GM18498 (cell line): ENCODE results near the gene CMKLR1.

ENCODE experiments used
- ATAC-seq: cut with Tn5 transposase; IDR thresholded peaks from one replicate; pipeline ENCODE4 v1.9.1; 2021; ENCODE audit warnings: mild to moderate bottlenecking, moderate library complexity; ENCODE audit not compliant: unreplicated experiment

The CMKLR1 gene

DNA sequence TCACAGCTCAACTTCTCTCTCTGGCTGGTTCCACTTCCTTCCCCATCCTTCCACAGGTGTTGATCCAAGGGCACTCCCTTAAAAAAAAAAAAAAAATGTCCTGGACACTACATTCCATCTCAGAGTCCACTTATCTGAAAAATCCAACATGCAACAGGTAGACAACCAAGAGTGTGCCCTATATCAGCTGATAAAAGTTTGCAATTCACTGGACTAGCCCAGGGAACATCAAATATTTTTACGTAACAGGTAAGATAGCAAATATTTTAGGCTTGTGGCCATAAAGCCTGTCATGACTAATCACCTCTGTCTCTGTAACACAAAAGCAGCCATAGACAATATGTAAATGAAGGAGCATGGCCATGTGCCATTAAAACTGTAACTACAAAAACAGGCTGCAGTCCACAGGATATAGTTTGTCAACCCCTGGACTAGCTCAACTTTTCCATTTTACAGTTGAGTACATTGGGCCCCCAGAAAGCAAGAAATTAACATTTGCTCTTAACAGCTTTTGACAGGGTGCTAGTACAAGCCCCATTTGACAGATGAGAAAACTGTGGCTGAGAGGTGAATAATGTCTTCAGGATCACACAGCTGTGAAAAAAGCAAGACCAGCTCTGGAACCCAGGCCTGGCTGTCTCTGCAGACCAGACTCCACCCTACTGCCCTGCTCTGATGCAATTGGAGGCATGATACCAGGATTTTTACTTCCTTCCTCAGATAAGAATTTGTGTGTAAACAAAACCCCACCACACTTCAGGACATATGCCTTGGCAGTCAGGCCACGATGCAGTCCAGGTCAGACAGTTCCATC, 68.9 kb downstream of the CMKLR1 start:
- no peak for ATAC-seq

DNA sequence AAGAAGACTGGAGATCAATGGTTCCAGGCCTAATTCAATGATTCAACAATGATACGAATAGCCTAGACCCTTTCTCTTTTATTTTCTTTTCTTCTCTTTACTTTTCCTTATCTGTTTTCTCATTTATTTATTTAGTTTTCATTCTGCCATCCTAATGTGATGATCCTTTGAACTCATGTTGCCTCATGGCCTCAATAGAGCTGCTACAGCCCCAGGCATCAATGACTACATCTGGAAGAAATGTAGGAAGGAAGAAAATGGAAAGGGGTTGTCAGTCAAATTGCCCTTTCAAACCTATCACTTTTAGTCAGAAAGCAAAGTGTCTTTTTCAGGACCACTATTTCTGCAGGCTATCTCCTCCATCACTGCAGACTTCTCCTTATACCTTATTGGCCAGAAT, 69.9 kb downstream of the CMKLR1 start:
- no peak for ATAC-seq

DNA sequence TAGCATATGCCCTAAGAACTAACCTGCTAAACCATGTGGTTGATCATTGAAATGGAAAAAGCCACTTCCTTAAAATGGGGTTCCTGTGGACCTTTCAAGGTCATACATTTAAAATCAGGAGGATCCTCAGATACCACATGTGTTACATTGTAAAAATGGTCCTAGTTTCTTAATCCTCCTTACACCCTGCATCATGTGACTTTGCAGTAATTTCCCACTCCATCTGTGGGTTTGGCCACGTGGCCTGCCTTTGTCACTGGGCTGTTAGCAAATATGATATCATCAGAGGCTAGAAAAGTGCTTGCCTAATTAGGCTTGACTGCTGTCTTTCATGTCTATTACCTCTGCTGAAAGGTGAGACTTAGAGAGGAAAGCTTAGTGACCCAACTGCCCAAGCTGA, 70.7 kb downstream of the CMKLR1 start:
- ATAC-seq, result no peak

DNA sequence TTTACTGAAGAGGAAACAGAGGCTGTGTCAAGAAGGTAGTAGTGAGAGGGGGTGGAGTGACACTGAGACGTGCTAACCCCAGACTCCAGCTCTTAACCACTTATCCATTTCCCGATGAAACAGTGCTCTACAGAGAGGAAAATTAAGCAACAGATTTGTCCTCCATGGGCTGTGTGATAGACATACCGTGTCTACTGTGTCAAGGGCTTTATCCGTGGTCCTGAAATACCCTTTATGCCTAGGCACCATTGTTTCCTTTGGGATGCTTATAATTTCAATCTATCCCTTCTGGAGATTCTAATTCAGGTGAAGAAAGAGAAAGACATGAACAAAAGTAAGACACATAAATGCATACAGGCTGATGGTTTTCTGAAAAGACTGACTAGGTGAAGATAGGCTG, 71.7 kb downstream of the CMKLR1 start:
- no peak for ATAC-seq

DNA sequence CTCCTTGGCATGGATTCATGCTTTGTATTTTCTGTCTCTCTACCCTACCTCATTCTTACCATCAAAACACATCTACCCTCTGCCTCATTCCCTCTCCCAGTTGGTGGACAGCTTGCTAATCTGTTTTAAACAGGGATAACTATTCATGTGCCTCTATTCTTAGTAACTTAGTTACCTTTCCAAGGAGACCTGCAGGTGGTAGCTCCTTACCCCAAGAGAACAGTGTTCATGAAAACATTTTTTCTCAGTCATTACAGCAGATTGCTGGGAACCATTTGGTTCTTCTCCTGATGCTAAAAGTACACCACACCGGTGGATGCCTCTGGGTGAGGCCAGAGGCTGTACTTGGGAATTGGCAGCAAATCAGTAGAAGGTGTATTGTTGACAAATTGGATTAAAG, 73.0 kb downstream of the CMKLR1 start:
- no peak for ATAC-seq

DNA sequence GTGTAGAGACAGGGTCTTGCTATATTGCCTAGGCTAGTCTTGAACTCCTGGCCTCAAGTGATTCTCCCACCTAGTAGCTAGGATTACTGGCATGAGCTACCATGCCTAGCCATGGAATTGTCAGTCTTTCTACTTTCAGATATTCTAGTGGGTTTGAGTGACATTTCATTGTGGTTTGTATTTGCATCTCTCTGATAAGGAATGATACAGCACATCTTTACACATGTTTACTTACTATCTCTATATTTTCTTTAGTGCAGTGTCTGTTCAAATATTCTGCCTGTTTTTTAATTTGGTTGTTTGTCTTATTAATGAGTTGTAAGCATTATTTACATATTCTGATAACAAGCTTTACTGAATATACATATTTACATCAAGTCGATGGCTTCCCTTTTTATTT, 73.6 kb downstream of the CMKLR1 start:
- no peak for ATAC-seq

DNA sequence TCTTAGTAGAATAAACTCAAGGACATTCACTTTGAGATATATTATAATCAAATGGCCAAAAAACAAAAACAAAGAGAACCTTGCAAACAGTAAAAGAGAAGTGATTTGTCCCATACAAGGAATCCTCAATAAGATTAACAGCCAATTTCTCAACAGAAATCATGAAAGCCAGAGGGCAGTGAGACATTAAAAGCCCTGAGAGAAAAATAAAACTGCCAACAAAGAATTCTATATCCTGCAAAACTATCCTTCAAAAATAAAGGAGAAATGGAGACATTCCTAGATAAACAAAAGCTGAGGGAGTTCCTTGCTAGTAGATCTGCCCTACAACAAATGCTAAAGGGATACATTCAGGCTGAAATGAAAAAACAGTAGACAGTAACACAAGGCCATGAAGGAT, 78.1 kb downstream of the CMKLR1 start:
- no peak for ATAC-seq

DNA sequence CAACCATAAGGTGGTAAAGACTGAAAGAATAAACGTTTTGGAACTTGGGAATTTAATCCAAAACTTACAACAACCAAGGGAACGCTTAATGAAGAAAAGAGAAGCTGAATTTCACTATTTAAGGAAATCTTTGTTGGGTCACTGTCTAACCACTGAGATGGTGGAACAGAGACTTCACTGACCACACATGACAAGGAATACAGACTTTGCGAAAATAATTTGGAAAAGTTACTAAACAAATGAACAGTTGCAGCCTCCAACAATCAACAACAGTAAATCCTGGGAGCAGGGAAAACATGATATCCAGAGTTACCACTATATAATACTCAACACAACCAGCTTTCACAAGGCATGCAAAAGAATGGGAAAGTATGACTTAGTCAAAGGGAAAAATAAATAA, 79.1 kb downstream of the CMKLR1 start:
- no peak for ATAC-seq

DNA sequence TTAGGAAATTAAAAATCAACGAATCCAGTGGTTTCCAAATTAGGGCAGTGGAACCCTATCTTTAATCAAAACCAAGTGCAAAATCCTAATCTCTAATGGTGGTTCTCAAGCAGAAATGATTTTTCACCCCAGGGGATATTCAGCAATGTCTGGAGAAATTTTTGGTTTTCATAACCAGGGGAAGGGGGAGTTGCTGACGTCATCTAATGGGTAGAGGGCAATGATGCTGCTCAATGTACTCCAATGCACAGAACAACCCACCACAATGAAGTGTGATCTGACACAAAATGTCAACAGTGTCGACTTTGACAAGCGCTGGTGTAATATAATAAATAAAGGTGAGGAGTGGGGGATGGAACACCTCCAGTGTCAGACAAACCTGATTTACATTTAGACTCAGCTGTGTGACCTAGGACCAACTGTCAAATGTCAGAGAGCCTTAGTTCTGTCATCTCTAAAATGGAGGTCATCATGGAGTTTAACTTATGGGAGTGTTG, 81.5 kb downstream of the CMKLR1 start:
- no peak for ATAC-seq

DNA sequence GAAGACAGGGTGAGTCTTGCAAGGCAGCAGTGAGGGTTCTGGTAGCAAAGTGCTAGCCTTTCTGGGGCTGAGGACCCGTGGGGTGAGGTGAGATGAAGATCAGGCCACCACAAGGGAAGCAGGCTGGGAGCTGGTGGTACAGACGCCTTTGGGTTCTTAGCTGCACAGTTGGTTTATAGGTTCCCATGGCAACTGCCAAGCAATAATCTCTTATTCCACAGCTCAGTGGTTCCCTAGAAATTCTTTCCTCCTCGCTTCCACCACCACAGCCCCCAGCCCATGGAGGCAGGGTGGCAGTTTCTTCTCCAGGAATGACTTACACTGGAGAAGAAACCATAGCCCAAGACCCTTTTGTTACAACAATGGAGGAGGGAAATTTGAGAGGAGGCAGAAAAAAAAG, 82.1 kb downstream of the CMKLR1 start:
- no peak for ATAC-seq

DNA sequence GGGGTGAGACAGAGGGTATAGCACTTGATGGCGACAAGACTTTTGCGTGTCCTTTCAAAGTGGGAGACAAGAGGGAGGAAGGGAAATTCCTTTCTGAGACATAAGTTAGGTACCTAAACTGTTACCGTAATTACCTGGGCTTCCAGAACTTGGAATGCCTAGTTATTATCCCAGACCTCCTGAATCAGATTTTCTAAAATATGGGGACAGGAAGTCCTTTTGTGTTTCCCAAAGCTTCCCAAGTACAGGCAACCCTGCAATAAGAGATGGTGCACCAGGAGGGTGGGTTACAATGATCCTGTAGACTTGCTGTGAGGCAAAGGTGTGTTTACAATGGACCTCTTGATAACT, 83.9 kb downstream of the CMKLR1 start:
- ATAC-seq, result no peak

DNA sequence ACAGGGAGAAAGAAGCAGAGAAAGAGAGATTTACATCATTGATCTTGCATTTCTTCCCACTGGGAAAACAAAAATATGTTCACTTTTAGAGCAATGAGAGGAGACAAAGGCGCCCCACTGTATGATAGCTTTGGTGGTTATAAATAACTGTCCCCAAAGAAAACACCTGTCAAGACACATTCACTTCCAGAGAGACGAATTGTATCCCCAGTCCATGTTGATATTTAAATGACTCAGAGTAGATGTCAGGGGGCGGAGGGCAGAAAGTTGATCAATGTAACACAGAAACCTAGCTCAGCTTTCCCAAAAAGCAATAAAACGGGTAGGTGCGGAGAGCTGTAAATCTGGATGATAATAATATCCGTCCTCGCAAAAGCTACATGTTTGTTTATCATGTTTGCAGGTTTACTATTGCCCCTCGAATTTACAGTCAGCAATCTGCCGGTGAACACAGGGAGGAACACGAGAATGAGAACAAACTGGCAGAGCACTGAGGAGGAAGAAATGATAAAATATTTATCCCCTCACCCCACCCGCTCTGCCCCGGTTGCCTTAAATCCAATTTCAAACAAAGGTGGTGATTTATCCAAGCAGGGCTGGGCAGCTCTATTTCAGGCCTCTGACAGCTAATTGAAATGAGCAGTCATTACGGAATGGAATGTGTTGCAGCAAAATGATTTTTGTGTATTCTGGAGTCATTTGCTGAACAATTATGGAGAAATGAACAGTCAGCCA, 84.4 kb downstream of the CMKLR1 start:
- ATAC-seq, result no peak

DNA sequence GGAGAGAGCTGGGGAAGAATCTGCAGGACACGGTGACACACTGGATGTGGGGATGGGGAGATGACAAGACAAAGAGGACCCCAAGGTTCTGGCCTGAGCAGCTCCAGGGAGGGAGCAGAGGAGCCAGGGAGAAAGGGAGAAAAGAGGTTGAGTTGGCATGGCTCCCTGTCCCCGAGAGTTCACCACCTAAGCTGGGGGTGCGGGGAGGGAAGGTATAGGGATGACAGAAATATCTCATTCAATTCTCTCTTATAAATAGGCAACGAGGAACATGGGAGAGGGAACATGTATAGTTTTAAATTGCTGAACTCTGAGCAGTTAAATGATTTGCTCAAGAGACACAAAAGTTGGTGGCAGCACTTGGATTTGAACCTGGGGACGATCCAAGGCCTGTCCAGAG, 85.1 kb downstream of the CMKLR1 start:
- no peak for ATAC-seq

DNA sequence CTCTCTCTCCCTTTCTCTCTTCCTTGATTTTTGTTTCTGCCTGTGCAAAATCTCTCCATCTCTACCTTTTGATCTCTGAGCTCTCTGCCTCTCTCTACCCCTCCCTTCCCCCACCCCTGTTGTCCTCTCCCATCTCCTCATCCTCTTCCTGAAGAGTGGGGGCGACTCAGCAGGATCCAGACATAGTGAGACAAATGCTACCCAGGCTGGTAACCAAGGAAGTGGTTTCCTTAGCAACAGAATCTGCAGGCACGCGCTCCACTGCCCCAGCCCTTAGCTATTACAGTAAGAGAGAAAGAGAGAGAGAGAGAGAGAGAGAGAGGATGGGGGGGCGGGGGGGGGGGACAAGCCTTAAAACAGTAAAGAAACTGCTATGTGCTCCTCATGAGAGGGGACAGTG, 85.6 kb downstream of the CMKLR1 start:
- no peak for ATAC-seq

DNA sequence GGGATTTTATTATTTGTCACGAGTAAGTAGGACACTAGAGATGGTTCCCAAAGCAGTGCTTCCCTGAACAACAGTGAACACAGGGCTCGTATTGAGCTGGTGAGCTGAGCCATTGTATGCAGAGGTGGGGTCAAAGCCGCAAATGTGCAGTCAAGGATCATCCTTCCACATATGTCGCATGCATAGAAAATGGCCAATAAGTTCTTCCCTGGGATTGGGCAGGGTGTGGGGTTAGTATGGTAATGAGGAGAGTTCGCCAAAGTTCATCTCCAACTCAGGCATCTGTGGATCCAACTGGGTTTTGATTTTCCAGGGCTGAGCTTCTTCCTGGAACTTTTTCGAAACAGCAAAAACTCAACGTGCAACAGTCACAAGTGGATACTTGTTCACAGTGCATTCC, 86.6 kb downstream of the CMKLR1 start:
- no peak for ATAC-seq

DNA sequence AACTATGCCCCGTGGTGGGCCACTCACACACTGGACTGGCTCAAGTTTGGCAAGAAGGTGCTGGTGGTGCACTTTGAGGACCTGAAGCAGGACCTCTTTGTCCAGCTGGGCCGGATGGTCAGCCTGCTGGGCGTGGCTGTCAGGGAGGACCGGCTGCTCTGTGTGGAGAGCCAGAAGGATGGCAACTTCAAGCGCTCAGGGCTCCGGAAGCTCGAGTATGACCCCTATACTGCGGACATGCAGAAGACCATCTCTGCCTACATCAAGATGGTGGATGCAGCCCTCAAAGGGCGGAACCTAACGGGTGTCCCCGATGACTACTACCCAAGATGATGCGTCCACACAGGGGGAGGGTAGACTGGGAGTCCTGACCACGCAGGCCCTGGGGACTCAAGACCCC, 91.1 kb downstream of the CMKLR1 start:
- no peak for ATAC-seq

DNA sequence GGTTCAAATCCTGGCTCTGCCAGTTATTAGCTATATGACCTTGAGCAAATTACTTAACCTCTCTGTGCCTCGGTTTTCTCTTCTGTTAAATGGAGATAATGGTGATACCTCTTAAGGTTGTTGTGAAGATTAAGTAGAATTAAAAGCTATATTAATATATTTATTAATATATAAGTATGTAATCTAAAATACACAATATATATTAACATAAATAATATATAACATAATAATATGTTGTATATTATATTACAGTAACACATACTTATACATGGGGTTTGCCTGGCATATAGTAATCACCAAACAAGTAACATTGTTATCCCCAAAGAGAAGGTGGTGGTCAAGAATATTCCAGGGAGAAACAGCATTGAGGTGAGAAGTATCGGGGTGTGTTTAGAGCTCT, 92.0 kb downstream of the CMKLR1 start:
- ATAC-seq, result no peak

DNA sequence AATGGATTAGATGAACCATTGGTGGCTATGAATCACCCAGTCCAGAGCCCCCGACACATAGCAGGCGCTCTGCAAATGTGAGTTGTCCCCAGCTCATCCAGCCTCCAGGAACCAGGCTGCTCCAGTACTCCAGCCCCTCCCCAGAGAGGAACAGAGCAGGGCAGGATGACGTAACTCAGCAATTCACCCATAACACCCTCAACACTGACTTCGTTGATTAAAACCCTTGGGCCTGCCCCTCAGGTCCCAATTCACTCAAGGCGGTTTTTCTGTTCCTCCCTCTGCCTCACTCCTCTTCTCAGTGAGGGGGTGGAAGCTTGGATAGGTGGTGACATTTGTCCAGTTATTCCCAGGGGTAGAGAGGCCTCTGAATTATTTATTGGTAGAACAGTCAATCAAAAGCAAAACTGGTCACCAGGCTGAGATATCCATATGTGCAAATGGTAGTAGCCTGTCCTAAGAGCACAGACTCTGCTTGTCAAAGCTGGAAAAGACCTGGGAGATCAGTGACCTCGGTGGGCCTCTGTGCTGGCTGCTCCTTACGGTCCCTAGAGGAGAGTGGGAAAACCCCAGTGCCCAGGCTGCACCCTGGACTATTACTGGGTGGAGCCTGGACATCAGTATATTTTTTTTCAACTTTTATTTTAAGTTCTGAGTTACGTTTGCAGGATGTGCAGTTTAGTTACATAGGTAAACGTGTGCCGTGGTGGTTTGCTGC, 97.0 kb downstream of the CMKLR1 start:
- ATAC-seq, result no peak

DNA sequence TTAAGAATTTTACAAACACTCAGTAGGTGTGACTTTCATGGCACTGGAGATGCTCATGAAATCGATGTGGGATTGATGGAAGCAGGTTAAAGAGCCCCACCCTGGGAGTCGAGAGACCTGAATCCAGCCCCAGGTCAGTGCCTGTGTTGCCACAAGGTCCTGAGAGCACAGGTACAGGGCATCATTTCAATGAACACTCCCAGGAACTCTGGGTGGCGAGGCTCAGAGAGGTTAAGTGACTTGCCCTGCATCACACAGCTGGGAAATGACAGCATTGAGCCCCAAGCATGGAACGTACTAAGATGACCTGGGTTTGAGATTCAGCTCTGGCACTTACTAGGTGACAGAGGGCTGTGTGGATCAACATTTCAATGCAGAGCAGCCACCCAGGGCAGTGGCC, 98.2 kb downstream of the CMKLR1 start:
- ATAC-seq, result no peak

DNA sequence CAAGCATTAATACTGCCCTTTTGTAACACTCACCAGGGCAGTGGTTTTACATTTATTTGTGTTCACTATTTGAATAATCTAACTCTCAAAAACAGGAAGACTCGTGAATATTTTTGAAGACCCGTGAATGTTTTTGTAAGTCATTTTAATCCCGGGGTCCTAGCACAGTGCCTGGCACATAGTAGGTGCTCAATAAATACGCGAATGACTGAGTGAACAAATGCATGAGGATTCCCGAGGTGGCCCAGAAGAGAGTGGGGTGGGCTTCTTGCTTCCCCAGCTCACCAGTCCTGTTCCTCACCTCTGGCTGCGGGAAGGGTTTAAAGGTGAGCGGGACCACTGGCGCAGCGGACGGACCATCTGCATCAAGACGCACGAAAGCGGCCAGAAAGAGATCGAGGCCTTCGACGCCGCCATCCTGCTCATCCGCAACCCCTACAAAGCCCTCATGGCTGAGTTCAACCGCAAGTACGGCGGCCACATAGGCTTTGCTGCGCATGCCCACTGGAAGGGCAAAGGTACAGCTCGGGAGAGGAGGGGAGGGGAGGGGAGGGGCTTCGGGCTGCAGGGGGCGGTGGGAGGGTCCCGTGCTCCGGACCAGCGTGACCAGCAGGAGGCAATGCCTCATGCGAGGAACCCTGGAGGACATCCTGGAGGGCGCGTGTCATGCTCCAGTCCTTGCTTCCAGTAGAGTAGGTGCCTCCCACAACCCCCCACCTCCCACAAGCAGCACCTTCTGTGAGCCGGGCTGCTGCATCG, 98.9 kb downstream of the CMKLR1 start:
- no peak for ATAC-seq

DNA sequence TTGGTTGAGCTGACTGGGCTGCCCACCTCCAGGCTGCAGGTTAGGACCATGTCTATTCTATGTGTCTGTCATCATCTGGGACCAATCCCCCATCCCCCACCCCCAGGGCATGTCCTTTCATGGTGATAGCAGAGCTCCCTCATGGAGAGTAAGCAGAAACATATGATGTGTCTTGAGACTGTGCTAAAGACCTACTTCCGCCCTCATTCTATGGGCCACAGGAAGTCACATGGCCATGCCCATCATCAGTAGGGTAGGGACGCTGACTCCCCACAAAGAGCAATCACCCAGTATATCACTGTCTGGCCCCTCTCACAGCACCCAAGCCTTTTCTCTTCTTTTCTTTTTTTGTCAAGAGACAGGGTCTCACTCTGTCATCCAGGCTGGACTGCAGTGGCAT, 99.7 kb downstream of the CMKLR1 start:
- no peak for ATAC-seq
